ENCODE measurements around the gene PIWIL4.

The PIWIL4 gene

GRCh38 chr11:94533696-94534630 is 33.2 kb upstream of the PIWIL4 start:
- no peak overlapping the region for H3K27ac ChIP-seq (ENCODE audit: low read depth, low read length)
- H3K9ac ChIP-seq (ENCODE audit: low read length), result no peak overlapping the region
- no peaks in the 10 kb centered on the region for H3K27me3 ChIP-seq (ENCODE audit: control insufficient read depth, insufficient read depth, low read length)
- H3K9me3 ChIP-seq (ENCODE audit: control insufficient read depth, insufficient read depth, low read depth, low read length), result no peaks in the 10 kb centered on the region
- no peaks in the 10 kb centered on the region for H3K36me3 ChIP-seq (ENCODE audit: control insufficient read depth, insufficient read depth, low read length)
- no peaks in the 10 kb centered on the region for H3K4me1 ChIP-seq (ENCODE audit: control insufficient read depth, insufficient read depth, low read length)
- no peak overlapping the region for H3K4me3 ChIP-seq (ENCODE audit: low read depth, low read length)

GRCh38 chr11:94536386-94536785 is 30.8 kb upstream of the PIWIL4 start:
- Histone ChIP-seq H3K9me3 (ENCODE audit: control insufficient read depth, insufficient read depth, low read depth, low read length) (no peaks in the 10 kb centered on the region), H3K4me3 (ENCODE audit: low read depth, low read length) (no peak overlapping the region), H3K27ac (ENCODE audit: low read depth, low read length) (no peak overlapping the region), H3K4me1 (ENCODE audit: control insufficient read depth, insufficient read depth, low read length) (no peaks in the 10 kb centered on the region), H3K36me3 (ENCODE audit: control insufficient read depth, insufficient read depth, low read length) (no peaks in the 10 kb centered on the region), H3K27me3 (ENCODE audit: control insufficient read depth, insufficient read depth, low read length) (no peaks in the 10 kb centered on the region), H3K9ac (ENCODE audit: low read length) (no peak overlapping the region)

DNA sequence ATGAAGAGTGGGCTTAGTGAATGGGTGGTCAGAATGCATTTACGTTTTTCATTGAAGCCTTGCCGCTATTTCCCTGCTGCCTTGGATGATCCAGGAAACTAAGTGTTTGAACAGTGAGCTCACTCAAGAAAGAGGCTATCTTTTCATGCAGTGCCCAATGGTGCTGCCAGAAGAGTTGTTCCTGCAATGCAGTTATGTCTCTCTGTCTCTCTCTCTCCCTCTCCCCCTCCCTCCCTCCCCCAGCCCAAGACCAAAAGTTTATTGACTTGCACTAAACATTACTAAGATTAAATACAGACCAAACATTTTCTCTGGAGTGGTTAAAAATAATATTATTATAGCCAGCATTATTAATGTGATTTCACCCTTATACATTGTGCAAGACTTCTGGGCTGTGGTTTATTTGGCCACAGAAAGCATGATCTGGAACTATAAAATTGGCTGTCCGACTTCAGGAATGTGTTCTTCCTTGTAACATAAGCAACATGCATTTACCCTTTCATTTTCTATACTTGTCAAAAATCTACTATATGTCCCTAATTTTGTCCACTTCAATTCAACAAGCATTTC is 30.1 kb upstream of the PIWIL4 start:
- Histone ChIP-seq H3K36me3 (ENCODE audit: control insufficient read depth, insufficient read depth, low read length) (no peaks in the 10 kb centered on the region), H3K9me3 (ENCODE audit: control insufficient read depth, insufficient read depth, low read depth, low read length) (no peaks in the 10 kb centered on the region), H3K4me3 (ENCODE audit: low read depth, low read length) (no peak overlapping the region), H3K4me1 (ENCODE audit: control insufficient read depth, insufficient read depth, low read length) (no peaks in the 10 kb centered on the region; the same call in 1 of the 2 replicates), H3K9ac (ENCODE audit: low read length) (no peak overlapping the region), H3K27ac (ENCODE audit: low read depth, low read length) (no peak overlapping the region), H3K27me3 (ENCODE audit: control insufficient read depth, insufficient read depth, low read length) (no peaks in the 10 kb centered on the region)

DNA sequence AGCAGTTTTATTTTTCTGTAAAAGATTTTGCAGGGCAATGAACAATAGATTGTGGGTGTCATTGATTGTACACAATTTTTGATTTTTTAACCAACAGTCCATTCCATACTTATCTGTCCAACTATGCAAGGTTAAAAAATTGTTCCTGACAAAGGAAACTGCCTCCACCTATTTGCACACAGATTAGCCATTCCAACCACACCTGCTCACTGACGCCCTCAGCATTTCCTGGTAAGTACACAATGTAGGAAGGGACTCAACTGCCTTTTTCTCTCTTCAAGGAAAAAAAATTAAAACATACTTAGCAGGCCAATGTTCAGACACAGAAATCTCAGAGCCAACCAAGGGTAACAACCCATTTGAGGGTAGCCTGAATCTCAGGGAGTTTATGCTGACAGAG is 27.7 kb upstream of the PIWIL4 start:
- Histone ChIP-seq H3K4me1 (ENCODE audit: control insufficient read depth, insufficient read depth, low read length) (no peaks in the 10 kb centered on the region; the same call in 1 of the 2 replicates), H3K27me3 (ENCODE audit: control insufficient read depth, insufficient read depth, low read length) (peaks cover 4% of the 10 kb centered on the region), H3K4me3 (ENCODE audit: low read depth, low read length) (no peak overlapping the region), H3K9ac (ENCODE audit: low read length) (no peak overlapping the region), H3K9me3 (ENCODE audit: control insufficient read depth, insufficient read depth, low read depth, low read length) (no peaks in the 10 kb centered on the region), H3K36me3 (ENCODE audit: control insufficient read depth, insufficient read depth, low read length) (no peaks in the 10 kb centered on the region), H3K27ac (ENCODE audit: low read depth, low read length) (no peak overlapping the region)

- Histone ChIP-seq H3K4me1 (ENCODE audit: control insufficient read depth, insufficient read depth, low read length) (peaks cover 11% of the 10 kb centered on the region), H3K4me3 (ENCODE audit: low read depth, low read length) (peak within 1 kb of the TSS; percentile 77), H3K9me3 (ENCODE audit: control insufficient read depth, insufficient read depth, low read depth, low read length) (no peaks in the 10 kb centered on the region), H3K36me3 (ENCODE audit: control insufficient read depth, insufficient read depth, low read length) (no peaks in the 10 kb centered on the region), H3K27ac (ENCODE audit: low read depth, low read length) (peak within 1 kb of the TSS; percentile 79; the same call in 1 of the 2 replicates), H3K9ac (ENCODE audit: low read length) (peak within 1 kb of the TSS; percentile 90), H3K27me3 (ENCODE audit: control insufficient read depth, insufficient read depth, low read length) (peaks cover 31% of the 10 kb centered on the region)
Observed at GRCh38 chr11:94543695-94544645, 23.2 kb upstream of the PIWIL4 start, which contains the start of gene FUT4. TSS of gene FUT4 (plus strand) at chr11:94543921. CDS start at chr11:94544134, 213 bp downstream.

DNA sequence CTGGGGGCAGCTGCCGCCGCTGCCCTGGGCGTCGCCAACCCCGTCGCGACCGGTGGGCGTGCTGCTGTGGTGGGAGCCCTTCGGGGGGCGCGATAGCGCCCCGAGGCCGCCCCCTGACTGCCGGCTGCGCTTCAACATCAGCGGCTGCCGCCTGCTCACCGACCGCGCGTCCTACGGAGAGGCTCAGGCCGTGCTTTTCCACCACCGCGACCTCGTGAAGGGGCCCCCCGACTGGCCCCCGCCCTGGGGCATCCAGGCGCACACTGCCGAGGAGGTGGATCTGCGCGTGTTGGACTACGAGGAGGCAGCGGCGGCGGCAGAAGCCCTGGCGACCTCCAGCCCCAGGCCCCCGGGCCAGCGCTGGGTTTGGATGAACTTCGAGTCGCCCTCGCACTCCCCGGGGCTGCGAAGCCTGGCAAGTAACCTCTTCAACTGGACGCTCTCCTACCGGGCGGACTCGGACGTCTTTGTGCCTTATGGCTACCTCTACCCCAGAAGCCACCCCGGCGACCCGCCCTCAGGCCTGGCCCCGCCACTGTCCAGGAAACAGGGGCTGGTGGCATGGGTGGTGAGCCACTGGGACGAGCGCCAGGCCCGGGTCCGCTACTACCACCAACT is 22.4 kb upstream of the PIWIL4 start:
- Histone ChIP-seq H3K4me1 (ENCODE audit: control insufficient read depth, insufficient read depth, low read length) (peaks cover 11% of the 10 kb centered on the region), H3K36me3 (ENCODE audit: control insufficient read depth, insufficient read depth, low read length) (no peaks in the 10 kb centered on the region), H3K27ac (ENCODE audit: low read depth, low read length) (no peak overlapping the region), H3K4me3 (ENCODE audit: low read depth, low read length) (peak overlapping the region; percentile 77), H3K9ac (ENCODE audit: low read length) (peak overlapping the region; percentile 90), H3K9me3 (ENCODE audit: control insufficient read depth, insufficient read depth, low read depth, low read length) (no peaks in the 10 kb centered on the region), H3K27me3 (ENCODE audit: control insufficient read depth, insufficient read depth, low read length) (peaks cover 31% of the 10 kb centered on the region)

GRCh38 chr11:94545264-94546161 is 21.7 kb upstream of the PIWIL4 start:
- H3K27me3 ChIP-seq (ENCODE audit: control insufficient read depth, insufficient read depth, low read length), result peaks cover 31% of the 10 kb centered on the region
- no peaks in the 10 kb centered on the region for H3K36me3 ChIP-seq (ENCODE audit: control insufficient read depth, insufficient read depth, low read length)
- no peak overlapping the region for H3K27ac ChIP-seq (ENCODE audit: low read depth, low read length)
- H3K4me1 ChIP-seq (ENCODE audit: control insufficient read depth, insufficient read depth, low read length), result peaks cover 11% of the 10 kb centered on the region
- H3K4me3 ChIP-seq (ENCODE audit: low read depth, low read length), result peak overlapping the region; percentile 77
- H3K9me3 ChIP-seq (ENCODE audit: control insufficient read depth, insufficient read depth, low read depth, low read length), result no peaks in the 10 kb centered on the region
- H3K9ac ChIP-seq (ENCODE audit: low read length), result peak overlapping the region; percentile 90

DNA sequence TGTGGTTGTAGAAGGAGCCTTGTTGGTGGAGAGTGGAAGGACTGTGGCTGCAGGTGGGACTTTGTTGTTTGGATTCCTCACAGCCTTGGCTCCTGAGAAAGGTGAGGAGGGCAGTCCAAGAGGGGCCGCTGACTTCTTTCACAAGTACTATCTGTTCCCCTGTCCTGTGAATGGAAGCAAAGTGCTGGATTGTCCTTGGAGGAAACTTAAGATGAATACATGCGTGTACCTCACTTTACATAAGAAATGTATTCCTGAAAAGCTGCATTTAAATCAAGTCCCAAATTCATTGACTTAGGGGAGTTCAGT is 21.1 kb upstream of the PIWIL4 start:
- Histone ChIP-seq H3K4me3 (ENCODE audit: low read depth, low read length) (peak overlapping the region; percentile 77), H3K9me3 (ENCODE audit: control insufficient read depth, insufficient read depth, low read depth, low read length) (no peaks in the 10 kb centered on the region), H3K4me1 (ENCODE audit: control insufficient read depth, insufficient read depth, low read length) (peaks cover 11% of the 10 kb centered on the region), H3K9ac (ENCODE audit: low read length) (no peak overlapping the region), H3K27ac (ENCODE audit: low read depth, low read length) (no peak overlapping the region), H3K27me3 (ENCODE audit: control insufficient read depth, insufficient read depth, low read length) (peaks cover 31% of the 10 kb centered on the region), H3K36me3 (ENCODE audit: control insufficient read depth, insufficient read depth, low read length) (no peaks in the 10 kb centered on the region)

DNA sequence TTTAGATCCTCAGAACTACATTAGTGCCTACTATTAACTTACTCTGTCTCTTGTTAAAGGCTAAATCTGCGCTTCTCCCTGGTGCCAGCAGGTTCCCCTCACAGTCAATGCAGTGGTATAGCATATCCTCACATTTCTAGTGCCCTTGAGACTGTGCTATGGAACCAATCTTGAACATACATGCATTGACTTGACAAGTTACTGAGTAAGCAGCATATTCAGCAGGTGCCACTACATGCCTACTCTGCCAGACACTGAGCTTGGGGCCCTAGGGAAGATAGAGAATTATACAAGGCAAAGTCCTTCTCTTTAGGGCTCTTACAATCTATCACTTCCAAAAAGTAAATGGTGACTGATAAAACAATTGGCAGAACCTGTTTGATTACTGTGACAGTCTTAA is 20.3 kb upstream of the PIWIL4 start:
- Histone ChIP-seq H3K9ac (ENCODE audit: low read length) (no peak overlapping the region), H3K36me3 (ENCODE audit: control insufficient read depth, insufficient read depth, low read length) (no peaks in the 10 kb centered on the region), H3K9me3 (ENCODE audit: control insufficient read depth, insufficient read depth, low read depth, low read length) (no peaks in the 10 kb centered on the region), H3K27ac (ENCODE audit: low read depth, low read length) (no peak overlapping the region), H3K4me1 (ENCODE audit: control insufficient read depth, insufficient read depth, low read length) (peaks cover 11% of the 10 kb centered on the region), H3K4me3 (ENCODE audit: low read depth, low read length) (peak overlapping the region; percentile 77; the same call in 1 of the 2 replicates), H3K27me3 (ENCODE audit: control insufficient read depth, insufficient read depth, low read length) (peaks cover 31% of the 10 kb centered on the region)

- Histone ChIP-seq H3K27ac (ENCODE audit: low read depth, low read length) (no peak overlapping the region), H3K9me3 (ENCODE audit: control insufficient read depth, insufficient read depth, low read depth, low read length) (no peaks in the 10 kb centered on the region), H3K9ac (ENCODE audit: low read length) (no peak overlapping the region), H3K27me3 (ENCODE audit: control insufficient read depth, insufficient read depth, low read length) (peaks cover 26% of the 10 kb centered on the region), H3K4me3 (ENCODE audit: low read depth, low read length) (no peak overlapping the region), H3K36me3 (ENCODE audit: control insufficient read depth, insufficient read depth, low read length) (no peaks in the 10 kb centered on the region), H3K4me1 (ENCODE audit: control insufficient read depth, insufficient read depth, low read length) (peaks cover 11% of the 10 kb centered on the region)
Observed at GRCh38 chr11:94549146-94549545, 18.0 kb upstream of the PIWIL4 start.
